GM15510 (cell line): ENCODE results near the gene HOXB3.

Source experiments
- POLR2A ChIP-seq: IDR thresholded peaks from 3 replicates; pipeline ENCODE4 v1.6.1; 2011; ENCODE audit warnings: borderline replicate concordance; ENCODE audit not compliant: insufficient read length; ENCODE audit errors: extremely low read depth

The HOXB3 gene

GRCh38 chr17:48591255-48592056 is 1.4 kb upstream of the HOXB3 start:
- no peak for TF ChIP-seq POLR2A

DNA sequence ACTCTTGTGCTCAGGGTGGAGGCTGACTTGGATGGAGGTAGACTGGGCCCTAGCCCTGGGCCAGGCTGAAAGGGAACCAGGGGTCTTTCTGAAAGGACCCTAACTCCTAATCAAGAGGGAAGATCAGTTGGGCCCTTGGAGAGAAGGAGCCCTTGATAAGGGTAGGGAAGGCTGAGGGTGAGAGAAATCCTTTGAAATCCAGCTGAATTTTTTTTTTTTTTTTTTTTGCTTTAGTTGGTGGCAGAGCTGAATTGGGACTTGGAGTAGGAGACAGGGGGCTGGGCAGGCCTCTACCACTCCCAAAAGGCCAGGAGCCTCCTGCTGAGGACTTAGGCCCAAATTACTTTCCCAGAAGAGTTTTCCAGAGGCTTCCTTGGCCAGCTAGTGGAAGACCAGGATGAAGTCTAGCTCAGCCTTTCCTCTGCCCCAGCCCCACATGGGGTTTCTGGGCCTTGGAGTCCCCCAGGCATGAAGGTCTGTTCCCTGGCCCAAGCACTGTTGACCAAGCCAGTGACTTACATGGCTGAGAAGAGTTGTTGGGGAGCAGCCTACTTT is 643 bp upstream of the HOXB3 start:
- no peak for TF ChIP-seq POLR2A

- no peak for TF ChIP-seq POLR2A
These were observed 796 bp downstream of the HOXB3 start for GRCh38 chr17:48589060-48589830.

- TF ChIP-seq POLR2A = no peak
These were observed 1.5 kb downstream of the HOXB3 start for GRCh38 chr17:48588528-48588927.

GRCh38 chr17:48588074-48588415 is 2.0 kb downstream of the HOXB3 start:
- TF ChIP-seq POLR2A = no peak

DNA sequence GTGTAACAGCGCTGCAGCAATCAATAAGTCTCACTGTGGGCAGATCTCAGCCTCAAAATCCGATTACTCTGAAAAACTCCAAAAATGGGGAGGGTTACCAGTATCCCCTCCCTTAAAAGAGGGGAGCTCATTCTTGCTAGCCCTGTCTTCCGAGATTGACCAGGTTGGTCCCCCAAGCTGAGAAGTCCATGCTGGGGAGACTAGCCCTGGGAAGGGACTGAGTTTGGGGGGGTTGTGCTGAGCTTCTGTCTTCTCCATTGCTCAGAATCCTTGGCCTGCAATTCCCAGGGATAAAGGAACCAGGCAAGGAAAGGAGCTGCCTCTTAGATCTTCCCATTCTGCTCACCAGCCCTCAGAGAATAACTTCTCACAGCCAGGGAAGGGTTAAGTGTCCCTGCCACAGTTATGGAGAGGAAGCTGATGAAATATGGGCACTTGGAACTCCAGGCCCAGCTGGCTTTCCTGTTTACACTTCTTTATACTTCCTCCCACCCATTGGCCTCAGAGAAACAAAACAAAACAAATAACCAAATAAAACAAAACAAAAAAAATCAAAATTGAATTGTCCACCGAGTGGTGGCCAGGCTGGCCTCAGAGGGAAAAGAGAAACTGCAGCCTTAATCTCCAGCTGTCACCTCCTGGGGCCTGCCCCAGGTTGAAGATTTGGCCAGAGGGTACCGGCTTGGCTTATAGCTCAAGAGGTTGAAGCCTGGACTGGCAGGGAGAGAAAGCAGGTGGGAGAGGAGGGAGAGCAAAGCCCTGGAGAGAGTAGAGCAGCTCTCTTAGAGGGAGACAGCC is 2.6 kb downstream of the HOXB3 start:
- TF ChIP-seq POLR2A = no peak

DNA sequence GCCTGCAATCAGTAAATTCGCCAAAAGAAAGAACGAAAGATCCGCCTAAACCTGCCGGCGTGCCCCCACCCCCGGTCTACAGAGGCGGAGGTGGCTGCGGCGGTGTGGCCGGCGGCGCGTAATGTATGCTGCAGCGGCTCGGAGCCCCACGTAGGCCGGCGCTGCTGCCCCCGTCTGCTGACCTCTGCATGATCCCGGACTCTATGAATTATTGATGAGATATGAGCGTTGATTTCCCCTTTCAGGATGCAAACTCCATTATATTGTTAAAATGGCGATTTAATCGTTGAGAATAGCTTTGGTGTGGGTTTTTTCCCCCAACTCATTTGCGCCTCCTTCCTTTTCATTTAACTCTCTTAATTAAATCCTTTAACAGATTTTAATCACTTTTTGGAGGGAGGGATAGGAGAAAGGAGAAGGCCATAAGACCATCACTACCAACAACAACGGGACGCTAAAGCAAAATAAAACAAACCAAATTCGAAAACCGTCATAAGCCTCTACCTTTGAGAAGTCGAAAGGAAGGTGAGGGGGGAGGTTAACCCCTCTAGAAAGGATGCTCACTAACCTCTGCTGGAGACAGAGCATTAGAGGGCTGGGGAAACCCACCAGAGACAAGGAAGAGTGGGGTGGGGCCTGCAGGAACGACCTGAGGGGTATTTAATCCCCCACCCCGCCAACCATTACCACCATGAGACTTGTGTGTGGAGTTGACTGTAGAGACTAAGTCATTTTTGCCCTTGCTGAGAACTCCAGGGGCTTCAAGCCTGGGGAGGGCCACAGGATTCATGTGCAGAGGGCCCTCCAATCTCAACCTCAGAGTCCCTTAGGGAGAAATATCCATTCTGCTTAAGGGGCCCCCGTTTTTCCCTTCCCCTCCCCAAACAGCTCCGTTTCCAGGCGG is 3.4 kb downstream of the HOXB3 start:
- TF ChIP-seq POLR2A = no peak

GRCh38 chr17:48584223-48584741 is 5.8 kb downstream of the HOXB3 start:
- no peak for TF ChIP-seq POLR2A

- no peak for TF ChIP-seq POLR2A
These were observed 6.3 kb downstream of the HOXB3 start for GRCh38 chr17:48583708-48584222.

DNA sequence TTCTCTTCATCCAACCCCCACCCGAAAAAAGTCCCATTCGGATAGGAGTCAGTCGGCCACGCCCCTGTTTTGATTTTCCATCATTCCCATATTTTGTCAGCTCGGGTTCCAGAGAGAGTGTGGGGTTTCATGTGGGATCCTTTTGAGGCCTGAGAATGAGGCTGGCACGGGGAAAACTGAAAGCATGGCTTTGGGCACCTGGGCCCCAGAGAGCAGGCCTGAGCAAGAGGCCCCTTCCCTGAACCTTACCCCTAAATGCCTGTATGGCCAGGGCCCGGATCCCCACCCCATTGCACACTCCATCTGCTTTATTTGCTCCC is 7.3 kb downstream of the HOXB3 start:
- TF ChIP-seq POLR2A = no peak

DNA sequence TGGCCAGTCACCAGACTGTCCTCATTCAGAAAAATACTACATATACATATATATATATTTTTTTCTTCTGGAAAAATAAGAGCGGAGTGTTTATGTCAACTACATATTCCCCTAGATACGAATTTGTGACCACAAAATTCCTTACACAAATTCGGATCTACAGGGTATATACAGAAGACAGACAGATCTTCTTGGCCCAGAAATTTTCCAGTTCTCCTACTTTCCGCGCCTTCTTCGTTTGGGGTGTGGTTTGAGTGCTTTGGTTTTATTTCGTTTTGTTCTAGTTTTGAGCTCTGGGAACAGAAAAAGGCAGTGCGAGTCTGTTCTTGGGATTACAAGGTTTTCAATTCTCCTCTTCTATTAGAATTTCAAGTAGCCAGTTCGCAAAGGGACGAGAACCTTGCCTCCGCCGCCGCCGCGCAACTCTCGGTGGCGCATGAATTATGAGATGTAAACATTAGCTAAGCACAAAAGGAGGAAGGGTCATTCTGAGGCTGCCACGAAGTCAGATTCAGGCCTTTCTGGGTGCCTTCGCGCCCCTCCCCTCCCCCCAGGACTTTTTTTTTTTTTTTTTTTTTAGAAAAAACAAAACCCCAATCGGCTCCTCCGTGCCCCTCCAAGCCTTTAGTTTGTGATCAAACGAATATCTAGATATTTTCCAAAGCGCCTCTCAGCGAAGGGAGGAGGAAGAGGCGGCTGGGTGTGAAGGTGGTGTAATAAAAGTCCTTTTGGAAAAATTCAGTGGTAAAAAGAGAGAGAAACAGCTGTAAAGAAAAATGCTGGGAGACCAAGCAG is 10.1 kb downstream of the HOXB3 start:
- no peak for TF ChIP-seq POLR2A

- TF ChIP-seq POLR2A = no peak
These were observed 10.6 kb downstream of the HOXB3 start for GRCh38 chr17:48579471-48579759.
